Stomach (tissue), 4 donors: ENCODE measurements around the gene HTRA3.

Source experiments
- EP300 ChIP-seq: sonication (generic); formaldehyde crosslinking; IDR thresholded peaks from one replicate; pipeline ENCODE4 v1.6.1; 2017; ENCODE audit warnings: antibody characterized with exemption
- POLR2A ChIP-seq, 4 donors: fragments of 450-650 bp; IDR thresholded peaks; one replicate each; pipeline ENCODE4 v1.6.1; 2016; ENCODE audit warnings: antibody characterized with exemption in 4 of 4, control low read depth in 2 of 4, mild to moderate bottlenecking in 1 of 4, moderate library complexity in 1 of 4
- POLR2AphosphoS5 ChIP-seq, 3 donors: sonication (generic); formaldehyde crosslinking; IDR thresholded peaks; one replicate each; pipeline ENCODE4 v1.6.1; 2016; ENCODE audit warnings: antibody characterized with exemption in 3 of 3
- TF ChIP-seq, protein P1 (sequence below), 7 experiments: fragments of 450-650 bp in 4 of 7; fragments of 200-600 bp in 3 of 7; sonication (generic) in 3 of 7; IDR thresholded peaks; one replicate each; pipeline ENCODE4 v1.5.1; 2016 to 2019; ENCODE audit warnings: antibody characterized with exemption in 7 of 7, control low read depth in 2 of 7, mild to moderate bottlenecking in 1 of 7

DNA sequence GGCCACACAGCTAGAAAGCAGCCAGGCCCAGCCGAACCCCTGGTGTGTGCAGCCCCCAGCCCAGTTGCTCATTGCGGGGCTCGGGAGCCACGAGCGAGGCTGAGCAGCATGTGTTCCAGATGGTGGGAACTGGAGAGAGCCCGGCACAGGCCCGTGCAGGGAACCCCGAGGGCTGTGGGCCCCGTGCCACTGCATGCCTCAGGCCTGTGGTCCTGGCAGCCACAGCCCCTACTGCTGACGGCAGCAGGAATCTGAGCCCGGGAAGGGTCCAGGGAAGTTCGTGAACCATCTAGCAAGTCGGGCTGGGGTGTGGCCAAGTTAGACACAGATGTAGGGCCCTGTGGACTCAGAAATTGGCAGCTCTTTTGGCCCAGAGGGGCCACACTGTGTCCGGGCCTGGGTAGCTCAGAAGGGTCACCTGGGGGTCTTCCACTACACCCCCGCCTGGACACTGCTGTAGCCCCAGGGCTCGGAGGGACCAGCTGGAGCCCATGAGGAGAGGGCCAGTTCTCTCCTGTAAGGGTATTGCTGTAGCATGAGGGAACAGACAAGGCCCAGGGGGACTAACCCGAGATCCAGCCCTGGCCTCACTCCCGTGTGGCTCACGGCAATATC lies 12.1 kb downstream of the HTRA3 start:
- TF ChIP-seq, protein P1, sequence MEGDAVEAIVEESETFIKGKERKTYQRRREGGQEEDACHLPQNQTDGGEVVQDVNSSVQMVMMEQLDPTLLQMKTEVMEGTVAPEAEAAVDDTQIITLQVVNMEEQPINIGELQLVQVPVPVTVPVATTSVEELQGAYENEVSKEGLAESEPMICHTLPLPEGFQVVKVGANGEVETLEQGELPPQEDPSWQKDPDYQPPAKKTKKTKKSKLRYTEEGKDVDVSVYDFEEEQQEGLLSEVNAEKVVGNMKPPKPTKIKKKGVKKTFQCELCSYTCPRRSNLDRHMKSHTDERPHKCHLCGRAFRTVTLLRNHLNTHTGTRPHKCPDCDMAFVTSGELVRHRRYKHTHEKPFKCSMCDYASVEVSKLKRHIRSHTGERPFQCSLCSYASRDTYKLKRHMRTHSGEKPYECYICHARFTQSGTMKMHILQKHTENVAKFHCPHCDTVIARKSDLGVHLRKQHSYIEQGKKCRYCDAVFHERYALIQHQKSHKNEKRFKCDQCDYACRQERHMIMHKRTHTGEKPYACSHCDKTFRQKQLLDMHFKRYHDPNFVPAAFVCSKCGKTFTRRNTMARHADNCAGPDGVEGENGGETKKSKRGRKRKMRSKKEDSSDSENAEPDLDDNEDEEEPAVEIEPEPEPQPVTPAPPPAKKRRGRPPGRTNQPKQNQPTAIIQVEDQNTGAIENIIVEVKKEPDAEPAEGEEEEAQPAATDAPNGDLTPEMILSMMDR (IDR thresholded peaks at IDR 0.05), result no peak
- TF ChIP-seq EP300 (no peak), POLR2A (IDR thresholded peaks at IDR 0.05) (no peak), POLR2AphosphoS5 (IDR thresholded peaks at IDR 0.05) (peak in 1 of 3 donors; percentile 61)
